ENCODE measurements around the gene KIF2C. TPM values are rescaled to one million over a fixed set of nuclear protein-coding genes. Genes with fewer than 3 reads are reported as not detected.
"Not testable (repeated sequence)": the region's sequence is repeated elsewhere in the genome, so short reads cannot be mapped to it uniquely, and the experiment has no call there.

Gene KIF2C
- total RNA-seq, 1 donor from 2014 or later = 88.7 TPM

GRCh38 chr1:44735992-44736391, 3.6 kb upstream of the KIF2C start:
- DNase-seq (ENCODE audit: low read depth, low spot score) = no peak
- TF ChIP-seq CTCF (conservative IDR thresholded peaks at IDR 0.05) = no peak
- H3K36me3 Mint-ChIP-seq (ENCODE audit: low read depth) = no peaks in the 10 kb centered on the region

DNA sequence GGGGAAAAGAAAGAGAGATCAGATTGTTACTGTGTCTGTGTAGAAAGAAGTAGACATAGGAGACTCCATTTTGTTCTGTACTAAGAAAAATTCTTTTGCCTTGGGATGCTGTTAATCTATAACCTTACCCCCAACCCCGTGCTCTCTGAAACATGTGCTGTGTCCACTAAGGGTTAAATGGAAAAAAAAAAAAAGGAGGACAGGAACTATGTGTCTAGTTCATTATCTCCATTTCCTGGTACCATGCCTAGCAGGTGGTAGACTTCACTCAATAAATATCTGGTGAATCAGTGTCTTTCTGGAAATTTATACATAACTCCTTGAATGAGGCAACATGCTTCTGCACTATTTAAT, 707 bp upstream of the KIF2C start:
- H3K27me3 Mint-ChIP-seq (ENCODE audit: low read depth); H3K36me3 Mint-ChIP-seq (ENCODE audit: low read depth); H3K27ac Mint-ChIP-seq (ENCODE audit: unreplicated experiment); H3K9me3 Mint-ChIP-seq; DNase-seq (ENCODE audit: low read depth, low spot score): not testable (repeated sequence)
- Mint-ChIP-seq H3K4me1 (peaks cover 29% of the 10 kb centered on the region), H3K4me3 (peak overlapping the region; percentile 98)

More at GRCh38 chr1:44735992-44736391, 3.6 kb upstream of the KIF2C start:
- H3K4me1 Mint-ChIP-seq = peaks cover 28% of the 10 kb centered on the region
- peak overlapping the region; percentile 16 for H3K4me3 Mint-ChIP-seq
- H3K9me3 Mint-ChIP-seq = no peaks in the 10 kb centered on the region
- no peak overlapping the region for H3K27ac Mint-ChIP-seq (ENCODE audit: unreplicated experiment)
- peaks cover 1% of the 10 kb centered on the region for H3K27me3 Mint-ChIP-seq (ENCODE audit: low read depth)

DNA sequence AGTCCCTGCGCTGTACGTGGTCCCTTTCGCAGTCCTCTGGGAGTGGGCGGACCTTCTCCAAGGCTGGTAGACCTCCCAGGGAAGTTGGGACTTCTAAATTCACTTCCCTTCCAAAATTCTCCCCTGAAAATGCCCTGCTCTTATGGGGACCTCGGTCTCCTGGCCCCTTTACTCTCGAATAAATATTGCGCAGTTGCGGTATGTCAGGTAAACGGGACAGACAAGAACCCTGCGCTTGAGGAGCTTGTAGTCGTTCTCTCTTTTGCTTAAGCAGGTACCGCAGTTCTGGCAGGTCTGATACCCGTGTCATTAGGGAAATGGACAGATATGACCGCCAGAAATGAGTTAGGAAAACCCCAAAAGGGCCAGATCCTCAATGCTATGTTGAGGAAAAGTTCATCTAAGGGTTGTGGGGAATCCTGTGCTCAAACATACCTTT, 561 bp downstream of the KIF2C start:
- Mint-ChIP-seq H3K9me3 (no peaks in the 10 kb centered on the region), H3K36me3 (ENCODE audit: low read depth) (peaks cover 8% of the 10 kb centered on the region), H3K27ac (ENCODE audit: unreplicated experiment) (peak overlapping the region; percentile 99), H3K27me3 (ENCODE audit: low read depth) (no peaks in the 10 kb centered on the region), H3K4me3 (peak overlapping the region; percentile 98), H3K4me1 (peaks cover 33% of the 10 kb centered on the region)
- no peak for DNase-seq (ENCODE audit: low read depth, low spot score)
- no peak for TF ChIP-seq CTCF (conservative IDR thresholded peaks at IDR 0.05)

DNA sequence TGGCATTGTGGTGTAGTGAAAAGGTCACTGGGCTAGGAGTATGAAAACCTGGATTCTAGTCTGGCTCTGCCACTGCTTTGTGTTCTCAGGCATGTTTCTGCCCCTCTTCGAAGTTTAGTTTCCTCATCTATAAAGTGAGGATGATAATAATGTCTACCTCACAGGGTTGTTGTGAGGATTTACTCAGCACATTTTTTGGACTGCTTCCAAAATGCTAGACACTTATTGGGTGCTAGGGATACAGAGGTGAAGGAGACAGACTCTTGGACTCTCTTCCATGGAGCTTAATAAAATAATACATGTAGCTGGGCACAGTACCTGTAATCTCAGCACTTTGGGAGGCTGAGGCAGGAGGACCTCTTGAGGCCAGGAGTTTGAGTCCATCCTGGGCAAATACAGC, 3.6 kb downstream of the KIF2C start:
- no peak for TF ChIP-seq CTCF (conservative IDR thresholded peaks at IDR 0.05)
- peaks cover 33% of the 10 kb centered on the region for H3K4me1 Mint-ChIP-seq
- H3K27me3 Mint-ChIP-seq (ENCODE audit: low read depth) = no peaks in the 10 kb centered on the region
- H3K4me3 Mint-ChIP-seq = peak overlapping the region; percentile 81
- peak overlapping the region; percentile 12 for H3K27ac Mint-ChIP-seq (ENCODE audit: unreplicated experiment)
- H3K36me3 Mint-ChIP-seq (ENCODE audit: low read depth) = peaks cover 15% of the 10 kb centered on the region
- H3K9me3 Mint-ChIP-seq = no peaks in the 10 kb centered on the region
- no peak for DNase-seq (ENCODE audit: low read depth, low spot score)

DNA sequence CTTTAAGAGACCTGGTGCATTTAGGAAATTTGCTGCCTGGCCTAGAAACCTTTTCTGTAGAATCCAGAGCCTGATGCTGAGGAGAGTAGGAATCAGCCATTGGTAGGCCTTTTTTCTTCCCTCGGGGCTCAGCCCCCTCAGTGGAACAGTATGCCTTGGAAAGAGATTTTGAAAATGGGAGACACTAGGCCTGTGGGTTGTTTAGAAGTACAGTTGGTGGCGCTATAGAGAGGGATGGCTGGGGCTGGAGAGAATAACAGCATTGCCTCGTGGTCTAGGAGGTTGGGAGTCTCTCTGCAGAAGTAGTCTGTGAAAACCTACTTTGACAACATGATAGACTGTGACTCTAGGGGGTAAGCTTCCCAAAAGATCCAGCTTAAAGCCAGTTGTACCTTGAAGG, 8.2 kb downstream of the KIF2C start:
- Mint-ChIP-seq H3K9me3 (no peaks in the 10 kb centered on the region), H3K27ac (ENCODE audit: unreplicated experiment) (no peak overlapping the region), H3K36me3 (ENCODE audit: low read depth) (peaks cover 17% of the 10 kb centered on the region), H3K4me1 (peaks cover 9% of the 10 kb centered on the region), H3K27me3 (ENCODE audit: low read depth) (no peaks in the 10 kb centered on the region), H3K4me3 (peak overlapping the region; percentile 31)
- no peak for DNase-seq (ENCODE audit: low read depth, low spot score)
- TF ChIP-seq CTCF (conservative IDR thresholded peaks at IDR 0.05) = no peak

- H3K4me1 Mint-ChIP-seq = no peaks in the 10 kb centered on the region
- TF ChIP-seq CTCF (conservative IDR thresholded peaks at IDR 0.05) = no peak
- H3K36me3 Mint-ChIP-seq (ENCODE audit: low read depth) = peaks cover 10% of the 10 kb centered on the region
- no peak for DNase-seq (ENCODE audit: low read depth, low spot score)
- H3K27ac Mint-ChIP-seq (ENCODE audit: unreplicated experiment) = no peak overlapping the region
- H3K9me3 Mint-ChIP-seq = no peaks in the 10 kb centered on the region
- no peaks in the 10 kb centered on the region for H3K27me3 Mint-ChIP-seq (ENCODE audit: low read depth)
- H3K4me3 Mint-ChIP-seq = no peak overlapping the region
These were observed 17.8 kb downstream of the KIF2C start for GRCh38 chr1:44757420-44757819.

Data from neural crest cell (in vitro differentiated cells).